SU-DHL-6 (cell line): Measurements from ENCODE around the gene ORC3.

Experiments
- H2AFZ ChIP-seq: fragments of 200-600 bp; sonication (generic); 2 replicates; pipeline ENCODE4 v1.6.1; 2014; ENCODE audit warnings: low read depth, mild to moderate bottlenecking, moderate library complexity, mixed read lengths, antibody characterized with exemption, low read length; ENCODE audit not compliant: severe bottlenecking
- H3F3A ChIP-seq: fragments of 200-600 bp; shearing (Covaris generic); 2 replicates; pipeline ENCODE4 v1.6.0; 2016; ENCODE audit warnings: antibody characterized with exemption, mild to moderate bottlenecking; ENCODE audit not compliant: insufficient read depth
- H3K27ac ChIP-seq: fragments of 200-600 bp; sonication (generic); 2 replicates; pipeline ENCODE4 v1.5.1; 2016; ENCODE audit warnings: low read depth, mild to moderate bottlenecking, low read length, moderate library complexity, mixed read lengths
- H3K27me3 ChIP-seq: fragments of 200-600 bp; sonication (generic), shearing (Covaris generic); 2 replicates; pipeline ENCODE4 v1.6.0; 2014; ENCODE audit warnings: mild to moderate bottlenecking, low read length
- H3K36me3 ChIP-seq: fragments of 200-600 bp; sonication (generic); 2 replicates; pipeline ENCODE4 v1.6.1; 2014; ENCODE audit warnings: mild to moderate bottlenecking, low read length, mixed read lengths
- H3K4me2 ChIP-seq: fragments of 300-600, 200-600 bp; shearing (Covaris generic), sonication (generic); 2 replicates; pipeline ENCODE4 v1.6.0; 2014; ENCODE audit warnings: low read length, low read depth, mild to moderate bottlenecking; ENCODE audit not compliant: poor library complexity, severe bottlenecking
- H3K4me3 ChIP-seq: fragments of 200-600 bp; sonication (generic); 2 replicates; pipeline ENCODE4 v1.5.1; 2014; ENCODE audit warnings: antibody characterized with exemption, low read length, mild to moderate bottlenecking, mixed read lengths; ENCODE audit not compliant: insufficient read depth, poor library complexity, severe bottlenecking
- H3K79me2 ChIP-seq: fragments of 200-600 bp; sonication (generic); 2 replicates; pipeline ENCODE4 v1.6.1; 2014; ENCODE audit warnings: mild to moderate bottlenecking, low read length, moderate library complexity; ENCODE audit not compliant: insufficient read depth
- H3K9ac ChIP-seq: fragments of 200-600 bp; sonication (generic); 2 replicates; pipeline ENCODE4 v1.7.0; 2014; ENCODE audit warnings: mild to moderate bottlenecking, low read length
- H3K9me2 ChIP-seq: fragments of 200-600 bp; sonication (generic); replicated peaks from 2 replicates; pipeline ENCODE4 v1.6.1; 2014; ENCODE audit warnings: low read length; ENCODE audit not compliant: insufficient read depth
- H3K9me3 ChIP-seq: fragments of 200-600 bp; sonication (generic); 2 replicates; pipeline ENCODE4 v1.6.1; 2014; ENCODE audit warnings: low read length, mixed read lengths; ENCODE audit not compliant: insufficient read depth
- H4K20me1 ChIP-seq: fragments of 200-600 bp; sonication (generic); 2 replicates; pipeline ENCODE4 v1.6.1; 2014; ENCODE audit warnings: low read depth, mild to moderate bottlenecking, antibody characterized with exemption, low read length, moderate library complexity, mixed read lengths
- EZH2phosphoT487 ChIP-seq: fragments of 200-600 bp; sonication (generic), shearing (Covaris generic); conservative IDR thresholded peaks from 2 replicates; pipeline ENCODE4 v1.6.1; 2018; ENCODE audit warnings: mild to moderate bottlenecking, antibody characterized with exemption, low read length, moderate library complexity, mixed read lengths
- TF ChIP-seq, protein P1 (sequence below): fragments of 200-600 bp; sonication (generic); IDR thresholded peaks from one replicate; pipeline ENCODE4 v1.5.1; 2017; ENCODE audit warnings: antibody characterized with exemption, mild to moderate bottlenecking, low read length, moderate library complexity; ENCODE audit not compliant: insufficient read depth, poor library complexity, severe bottlenecking

Gene ORC3

DNA sequence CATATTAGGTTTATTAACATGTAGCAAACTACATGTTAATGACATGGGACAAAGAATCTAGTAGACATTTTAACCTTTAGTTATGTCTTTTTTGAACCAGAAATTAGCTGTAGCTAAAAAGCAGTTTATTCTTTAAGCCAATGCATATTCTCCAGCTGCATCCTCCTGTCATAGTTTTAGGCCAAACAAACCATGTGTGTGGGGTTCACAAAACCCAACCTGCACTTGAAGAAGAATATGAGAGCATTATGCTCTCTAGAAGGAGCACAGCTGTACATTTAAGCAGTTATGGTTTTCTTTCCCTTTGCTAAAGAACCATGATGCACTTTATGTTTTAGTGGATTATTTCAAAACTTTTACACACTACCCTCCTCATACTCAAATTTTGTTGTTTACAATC, 65.9 kb downstream of the ORC3 start:
- Histone ChIP-seq H3K27me3 (no peaks in the 10 kb centered on the region), H3K9me3 (no peaks in the 10 kb centered on the region), H3K4me2 (no peak overlapping the region), H2AFZ (no peak overlapping the region), H3K9me2 (no peaks in the 10 kb centered on the region), H3K27ac (no peak overlapping the region), H3F3A (0 out of 2 replicates have a peak, but pooled peaks cover 4% of the 10 kb centered on the region), H3K36me3 (no peaks in the 10 kb centered on the region), H3K4me3 (no peak overlapping the region), H3K79me2 (no peaks in the 10 kb centered on the region), H3K9ac (no peak overlapping the region), H4K20me1 (no peaks in the 10 kb centered on the region)
- TF ChIP-seq EZH2phosphoT487 = no peak
- TF ChIP-seq, protein P1, sequence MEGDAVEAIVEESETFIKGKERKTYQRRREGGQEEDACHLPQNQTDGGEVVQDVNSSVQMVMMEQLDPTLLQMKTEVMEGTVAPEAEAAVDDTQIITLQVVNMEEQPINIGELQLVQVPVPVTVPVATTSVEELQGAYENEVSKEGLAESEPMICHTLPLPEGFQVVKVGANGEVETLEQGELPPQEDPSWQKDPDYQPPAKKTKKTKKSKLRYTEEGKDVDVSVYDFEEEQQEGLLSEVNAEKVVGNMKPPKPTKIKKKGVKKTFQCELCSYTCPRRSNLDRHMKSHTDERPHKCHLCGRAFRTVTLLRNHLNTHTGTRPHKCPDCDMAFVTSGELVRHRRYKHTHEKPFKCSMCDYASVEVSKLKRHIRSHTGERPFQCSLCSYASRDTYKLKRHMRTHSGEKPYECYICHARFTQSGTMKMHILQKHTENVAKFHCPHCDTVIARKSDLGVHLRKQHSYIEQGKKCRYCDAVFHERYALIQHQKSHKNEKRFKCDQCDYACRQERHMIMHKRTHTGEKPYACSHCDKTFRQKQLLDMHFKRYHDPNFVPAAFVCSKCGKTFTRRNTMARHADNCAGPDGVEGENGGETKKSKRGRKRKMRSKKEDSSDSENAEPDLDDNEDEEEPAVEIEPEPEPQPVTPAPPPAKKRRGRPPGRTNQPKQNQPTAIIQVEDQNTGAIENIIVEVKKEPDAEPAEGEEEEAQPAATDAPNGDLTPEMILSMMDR = no peak

DNA sequence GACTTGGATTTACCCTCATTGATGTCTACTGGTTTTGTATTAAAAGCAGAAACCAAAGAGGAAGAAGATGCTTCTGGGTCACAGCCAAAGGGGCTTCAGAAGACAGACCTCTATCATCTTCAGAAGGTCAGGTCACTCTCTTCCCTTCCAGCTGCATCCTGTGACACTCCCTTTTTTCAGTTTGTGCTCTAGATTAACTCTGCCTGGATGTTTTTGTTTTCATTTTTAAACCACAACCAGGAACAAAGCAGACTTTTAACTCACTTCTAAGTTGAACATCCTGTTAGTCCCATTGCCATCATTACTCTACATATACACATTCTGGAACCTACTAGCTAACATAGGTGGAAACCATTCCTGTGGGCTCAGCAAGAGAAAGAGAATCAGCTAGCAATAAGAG, 66.9 kb downstream of the ORC3 start:
- TF ChIP-seq, protein P1 = no peak
- no peak for TF ChIP-seq EZH2phosphoT487
- Histone ChIP-seq H3K9ac (no peak overlapping the region), H3K27me3 (no peaks in the 10 kb centered on the region), H3K27ac (no peak overlapping the region), H2AFZ (no peak overlapping the region), H3K79me2 (no peaks in the 10 kb centered on the region), H3K36me3 (no peaks in the 10 kb centered on the region), H3K9me3 (no peaks in the 10 kb centered on the region), H3K9me2 (no peaks in the 10 kb centered on the region), H3K4me2 (no peak overlapping the region), H3K4me3 (no peak overlapping the region), H4K20me1 (no peaks in the 10 kb centered on the region), H3F3A (0 out of 2 replicates have a peak, but pooled peaks cover 4% of the 10 kb centered on the region)

DNA sequence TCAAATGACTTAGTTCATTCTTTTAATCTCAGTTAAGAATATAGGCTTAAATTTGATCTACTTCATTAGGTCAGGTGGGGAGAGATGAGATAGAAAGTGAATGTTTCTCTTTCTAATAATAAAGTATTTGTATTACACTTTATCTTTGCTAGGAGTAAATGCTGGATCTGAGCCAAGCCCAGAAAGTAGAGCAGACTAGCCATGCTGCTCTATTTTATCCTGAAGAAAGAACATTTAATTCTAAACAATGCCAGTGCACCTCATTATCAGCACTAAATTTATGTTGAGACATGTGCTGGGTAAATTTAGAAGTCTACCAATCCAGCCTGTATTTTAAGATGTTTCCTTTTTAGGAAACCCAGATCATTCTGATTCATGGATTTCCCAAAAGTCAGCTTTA, 68.6 kb downstream of the ORC3 start:
- H3K9me3 ChIP-seq = no peaks in the 10 kb centered on the region
- H3K27ac ChIP-seq = no peak overlapping the region
- H3K9me2 ChIP-seq = no peaks in the 10 kb centered on the region
- no peaks in the 10 kb centered on the region for H3K36me3 ChIP-seq
- H3K27me3 ChIP-seq = no peaks in the 10 kb centered on the region
- TF ChIP-seq EZH2phosphoT487 = no peak
- TF ChIP-seq, protein P1 = no peak
- no peak overlapping the region for H3K4me3 ChIP-seq
- no peaks in the 10 kb centered on the region for H4K20me1 ChIP-seq
- no peak overlapping the region for H2AFZ ChIP-seq
- H3K9ac ChIP-seq = no peak overlapping the region
- H3F3A ChIP-seq = peaks cover 12% of the 10 kb centered on the region
- no peaks in the 10 kb centered on the region for H3K79me2 ChIP-seq
- no peak overlapping the region for H3K4me2 ChIP-seq
